Mucosa of stomach (tissue), 1 donor: ENCODE results near the gene PBOV1.
"Not testable (repeated sequence)": the region's sequence is repeated elsewhere in the genome, so short reads cannot be mapped to it uniquely, and the experiment has no call there.

Experiments
- H3K27me3 ChIP-seq: one replicate; pipeline ENCODE4 v1.7.0; 2013; ENCODE audit warnings: mild to moderate bottlenecking, low read length; ENCODE audit not compliant: control insufficient read depth, insufficient read depth
- H3K36me3 ChIP-seq: one replicate; pipeline ENCODE4 v1.7.0; 2013; ENCODE audit warnings: low read length; ENCODE audit not compliant: control insufficient read depth, insufficient read depth
- H3K4me1 ChIP-seq: one replicate; pipeline ENCODE4 v1.7.0; 2013; ENCODE audit warnings: mild to moderate bottlenecking, low read length; ENCODE audit not compliant: control insufficient read depth, insufficient read depth
- H3K4me3 ChIP-seq: one replicate; pipeline ENCODE4 v1.7.0; 2013; ENCODE audit warnings: low read length
- H3K9ac ChIP-seq: one replicate; pipeline ENCODE4 v1.7.0; 2013; ENCODE audit warnings: mild to moderate bottlenecking, low read length, moderate library complexity
- H3K9me3 ChIP-seq: one replicate; pipeline ENCODE4 v1.7.0; 2013; ENCODE audit warnings: mild to moderate bottlenecking, low read length, moderate library complexity; ENCODE audit not compliant: control insufficient read depth
- donor health status: Pancreatic carcinoma.

Gene PBOV1

GRCh38 chr6:138219398-138219797 lies 1.1 kb upstream of the PBOV1 start:
- Histone ChIP-seq H3K27me3 (no peaks in the 10 kb centered on the region), H3K9ac (no peak overlapping the region), H3K36me3 (no peaks in the 10 kb centered on the region), H3K4me3 (no peak overlapping the region), H3K9me3 (no peaks in the 10 kb centered on the region), H3K4me1 (peaks cover 22% of the 10 kb centered on the region)

- Histone ChIP-seq H3K9me3 (no peaks in the 10 kb centered on the region), H3K27me3 (no peaks in the 10 kb centered on the region)
Observed at GRCh38 chr6:138215093-138215782, 3.1 kb downstream of the PBOV1 start.

GRCh38 chr6:138212530-138212929 lies 5.8 kb downstream of the PBOV1 start:
- not testable (repeated sequence) for H3K9me3 ChIP-seq, H3K36me3 ChIP-seq, H3K4me1 ChIP-seq, H3K27me3 ChIP-seq, H3K4me3 ChIP-seq, H3K9ac ChIP-seq

More at GRCh38 chr6:138215093-138215782, 3.1 kb downstream of the PBOV1 start:
- Histone ChIP-seq H3K9ac (no peak overlapping the region), H3K4me1 (peaks cover 6% of the 10 kb centered on the region), H3K36me3 (no peaks in the 10 kb centered on the region), H3K4me3 (no peak overlapping the region)

GRCh38 chr6:138211601-138212000 lies 6.7 kb downstream of the PBOV1 start:
- no peaks in the 10 kb centered on the region for H3K36me3 ChIP-seq
- no peaks in the 10 kb centered on the region for H3K27me3 ChIP-seq
- no peaks in the 10 kb centered on the region for H3K9me3 ChIP-seq
- H3K4me3 ChIP-seq, result no peak overlapping the region
- no peak overlapping the region for H3K9ac ChIP-seq
- H3K4me1 ChIP-seq, result no peaks in the 10 kb centered on the region

DNA sequence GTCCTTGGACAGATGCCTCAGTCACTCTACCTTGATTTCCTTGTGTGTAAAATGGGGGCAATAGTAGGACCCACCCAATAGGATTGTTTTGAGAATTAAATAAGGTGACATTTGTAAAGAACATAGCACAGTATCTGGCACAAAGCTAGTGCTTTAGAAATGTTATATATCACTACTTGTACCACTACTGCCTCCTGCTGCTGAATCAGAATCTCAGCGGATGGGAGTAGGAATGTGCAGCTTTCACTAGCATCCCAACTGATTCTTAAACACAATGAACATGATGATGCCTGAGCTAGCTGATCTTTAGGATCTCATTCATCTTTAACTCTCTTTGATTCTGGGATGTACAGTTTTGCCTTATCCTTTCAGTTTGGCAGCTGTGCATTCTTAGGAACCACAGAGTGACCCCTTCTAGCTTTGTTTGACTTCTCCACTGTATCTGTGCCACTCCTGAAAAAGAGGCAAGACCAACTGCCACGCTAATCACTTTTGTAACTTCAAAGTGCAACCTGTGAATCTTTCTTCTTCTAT lies 7.2 kb downstream of the PBOV1 start:
- no peak overlapping the region for H3K4me3 ChIP-seq
- no peaks in the 10 kb centered on the region for H3K9me3 ChIP-seq
- H3K9ac ChIP-seq, result no peak overlapping the region
- H3K4me1 ChIP-seq, result no peaks in the 10 kb centered on the region
- H3K27me3 ChIP-seq, result no peaks in the 10 kb centered on the region
- H3K36me3 ChIP-seq, result no peaks in the 10 kb centered on the region

DNA sequence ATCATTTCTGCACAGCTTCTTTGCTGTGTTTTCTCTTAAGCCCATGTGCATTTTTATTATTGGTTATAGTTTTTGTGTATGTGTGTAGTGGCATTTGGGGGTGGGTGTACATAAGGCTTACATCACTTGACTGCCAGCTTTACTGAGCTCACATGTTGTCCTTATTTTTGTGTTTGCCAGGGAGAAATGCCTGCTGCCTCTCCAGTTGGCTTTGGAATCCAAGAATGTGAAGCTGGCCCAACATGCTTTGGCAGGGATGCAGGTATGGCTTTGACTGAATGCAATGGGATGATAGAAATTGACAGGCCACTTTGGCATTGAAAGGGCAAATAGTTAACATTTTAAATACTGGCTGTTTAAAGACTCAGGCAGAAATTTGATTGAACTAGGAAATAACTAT lies 11.4 kb downstream of the PBOV1 start:
- Histone ChIP-seq H3K9me3 (no peaks in the 10 kb centered on the region), H3K4me1 (peaks cover 12% of the 10 kb centered on the region), H3K4me3 (no peak overlapping the region), H3K36me3 (no peaks in the 10 kb centered on the region), H3K9ac (no peak overlapping the region), H3K27me3 (no peaks in the 10 kb centered on the region)

- Histone ChIP-seq H3K27me3 (no peaks in the 10 kb centered on the region), H3K4me1 (peaks cover 12% of the 10 kb centered on the region), H3K36me3 (no peaks in the 10 kb centered on the region), H3K4me3 (no peak overlapping the region), H3K9me3 (no peaks in the 10 kb centered on the region), H3K9ac (no peak overlapping the region)
Observed at GRCh38 chr6:138205437-138206094, 12.7 kb downstream of the PBOV1 start.

- no peak overlapping the region for H3K4me3 ChIP-seq
- H3K4me1 ChIP-seq, result peaks cover 12% of the 10 kb centered on the region
- no peaks in the 10 kb centered on the region for H3K36me3 ChIP-seq
- H3K9me3 ChIP-seq, result no peaks in the 10 kb centered on the region
- no peaks in the 10 kb centered on the region for H3K27me3 ChIP-seq
- H3K9ac ChIP-seq, result no peak overlapping the region
Observed at GRCh38 chr6:138204792-138205384, 13.4 kb downstream of the PBOV1 start.

- Histone ChIP-seq H3K9me3 (no peaks in the 10 kb centered on the region), H3K4me3 (no peak overlapping the region), H3K36me3 (no peaks in the 10 kb centered on the region), H3K9ac (no peak overlapping the region), H3K4me1 (peaks cover 12% of the 10 kb centered on the region), H3K27me3 (no peaks in the 10 kb centered on the region)
Observed at GRCh38 chr6:138204303-138204702, 14.0 kb downstream of the PBOV1 start.

DNA sequence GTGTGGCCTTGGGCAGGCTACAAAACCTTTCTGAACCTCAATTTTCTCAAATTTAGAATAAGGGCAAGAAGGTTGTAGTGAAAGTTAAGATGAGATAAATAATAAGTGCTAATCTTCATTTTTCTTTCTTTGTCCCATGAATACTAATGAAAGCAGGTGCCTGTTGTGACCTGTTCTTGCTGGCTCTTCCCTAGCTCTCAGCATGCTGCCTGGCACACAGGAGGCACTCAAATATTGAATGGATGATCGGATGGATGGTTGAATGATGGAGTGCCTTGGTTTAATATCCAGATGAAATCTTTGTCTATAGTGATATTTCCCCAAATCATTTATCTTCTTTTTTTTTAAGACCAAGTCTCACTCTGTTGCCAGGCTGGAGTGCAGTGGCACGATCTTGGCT lies 15.0 kb downstream of the PBOV1 start:
- Histone ChIP-seq H3K4me3 (no peak overlapping the region), H3K9ac (no peak overlapping the region), H3K27me3 (no peaks in the 10 kb centered on the region), H3K36me3 (no peaks in the 10 kb centered on the region), H3K9me3 (no peaks in the 10 kb centered on the region), H3K4me1 (peaks cover 12% of the 10 kb centered on the region)

DNA sequence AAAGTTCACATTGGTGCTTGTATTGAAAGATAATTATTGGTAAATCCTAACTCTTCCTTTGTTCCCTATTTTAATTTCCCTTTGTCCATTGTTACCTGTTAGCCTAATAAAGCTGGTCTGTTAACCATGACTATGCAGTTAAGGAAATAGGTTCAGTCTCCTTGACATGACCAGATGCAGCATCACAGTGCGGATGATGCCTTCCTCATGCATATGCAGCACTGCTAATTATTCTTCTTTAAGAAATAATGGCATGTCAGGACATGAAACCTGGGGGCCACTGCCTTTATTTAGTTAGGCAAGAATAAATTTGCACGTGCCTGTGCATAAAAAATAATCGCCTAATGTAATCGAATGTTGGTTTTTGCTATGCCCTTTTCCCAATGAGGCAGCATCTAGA lies 16.5 kb downstream of the PBOV1 start:
- peaks cover 12% of the 10 kb centered on the region for H3K4me1 ChIP-seq
- H3K9ac ChIP-seq, result no peak overlapping the region
- H3K27me3 ChIP-seq, result no peaks in the 10 kb centered on the region
- H3K9me3 ChIP-seq, result no peaks in the 10 kb centered on the region
- H3K4me3 ChIP-seq, result no peak overlapping the region
- H3K36me3 ChIP-seq, result no peaks in the 10 kb centered on the region

DNA sequence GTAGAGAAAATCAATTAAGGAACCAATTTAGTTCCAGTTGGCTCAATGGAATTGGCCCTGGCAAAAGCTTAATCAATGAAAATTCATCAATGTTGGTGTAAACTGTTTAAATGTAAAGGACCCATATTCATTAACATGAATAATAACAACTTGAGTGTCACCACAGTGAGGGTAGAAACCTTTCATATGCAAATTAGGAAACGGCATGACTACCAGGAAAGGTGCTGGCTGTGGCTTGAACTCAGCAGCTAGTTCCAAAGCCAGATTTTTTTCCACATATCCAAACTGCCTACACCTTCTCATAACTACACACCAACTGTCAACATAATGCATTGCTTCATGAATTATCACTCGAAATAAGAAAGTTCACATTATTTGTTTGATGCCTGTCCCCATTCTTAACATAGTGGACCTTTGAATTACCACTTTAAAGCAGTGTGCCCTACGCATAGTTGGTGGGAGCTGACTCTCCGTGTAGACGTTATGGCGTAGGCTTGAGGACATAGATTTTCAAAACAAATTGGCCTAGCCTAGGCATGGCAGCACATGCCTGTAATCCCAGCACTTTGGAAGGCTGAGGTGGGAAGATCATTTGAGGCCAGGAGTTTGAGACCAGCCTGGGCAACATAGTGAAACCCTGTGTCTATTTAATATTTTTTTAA lies 19.7 kb downstream of the PBOV1 start:
- no peak overlapping the region for H3K9ac ChIP-seq
- no peaks in the 10 kb centered on the region for H3K27me3 ChIP-seq
- H3K36me3 ChIP-seq, result no peaks in the 10 kb centered on the region

More for the DNA sequence above, 19.7 kb downstream of the PBOV1 start:
- Histone ChIP-seq H3K4me3 (no peak overlapping the region), H3K9me3 (no peaks in the 10 kb centered on the region), H3K4me1 (peaks cover 3% of the 10 kb centered on the region)
